HCT116 (cell line): ENCODE data around the gene CDK5R1.

ENCODE experiments used
- CBX3 ChIP-seq: IDR thresholded peaks from 2 replicates; pipeline ENCODE4 v1.6.1; 2012; ENCODE audit warnings: low read depth
- CEBPB ChIP-seq: IDR thresholded peaks from 2 replicates; pipeline ENCODE4 v1.6.1; 2012; ENCODE audit warnings: low read depth
- EZH2phosphoT487 ChIP-seq: fragments of 200-600 bp; IDR thresholded peaks from 2 replicates; pipeline ENCODE4 v1.6.1; 2018; ENCODE audit warnings: antibody characterized with exemption, borderline replicate concordance
- JUND ChIP-seq: IDR thresholded peaks from 2 replicates; pipeline ENCODE4 v1.6.1; 2012
- POLR2A ChIP-seq: IDR thresholded peaks from 2 replicates; pipeline ENCODE4 v1.7.0; 2011; ENCODE audit warnings: borderline replicate concordance; ENCODE audit not compliant: insufficient read depth, insufficient read length; ENCODE audit errors: extremely low read depth
- ZFX ChIP-seq: fragments of 450-650 bp; IDR thresholded peaks from 2 replicates; pipeline ENCODE4 v1.6.1; 2017
- ZNF274 ChIP-seq: fragments of 200-500 bp; sonication (Bioruptor generic); IDR thresholded peaks from 2 replicates; pipeline ENCODE4 v1.6.1; 2014; ENCODE audit warnings: mild to moderate bottlenecking, low read depth, low read length, inconsistent platforms
- TF ChIP-seq, protein P1 (sequence below), 3 experiments: fragments of 200-600 bp in 1 of 3; sonication (generic) in 1 of 3; IDR thresholded peaks in 2 of 3; conservative IDR thresholded peaks in 1 of 3; 2 replicates each; pipeline ENCODE4 v1.5.1; 2012 to 2017; ENCODE audit warnings: low read depth in 2 of 3, low read length in 2 of 3, antibody characterized with exemption in 1 of 3, borderline replicate concordance in 1 of 3, control low read depth in 1 of 3, mild to moderate bottlenecking in 1 of 3, mixed read lengths in 1 of 3, mixed run types in 1 of 3, moderate library complexity in 1 of 3; ENCODE audit not compliant: insufficient read depth in 1 of 3

DNA sequence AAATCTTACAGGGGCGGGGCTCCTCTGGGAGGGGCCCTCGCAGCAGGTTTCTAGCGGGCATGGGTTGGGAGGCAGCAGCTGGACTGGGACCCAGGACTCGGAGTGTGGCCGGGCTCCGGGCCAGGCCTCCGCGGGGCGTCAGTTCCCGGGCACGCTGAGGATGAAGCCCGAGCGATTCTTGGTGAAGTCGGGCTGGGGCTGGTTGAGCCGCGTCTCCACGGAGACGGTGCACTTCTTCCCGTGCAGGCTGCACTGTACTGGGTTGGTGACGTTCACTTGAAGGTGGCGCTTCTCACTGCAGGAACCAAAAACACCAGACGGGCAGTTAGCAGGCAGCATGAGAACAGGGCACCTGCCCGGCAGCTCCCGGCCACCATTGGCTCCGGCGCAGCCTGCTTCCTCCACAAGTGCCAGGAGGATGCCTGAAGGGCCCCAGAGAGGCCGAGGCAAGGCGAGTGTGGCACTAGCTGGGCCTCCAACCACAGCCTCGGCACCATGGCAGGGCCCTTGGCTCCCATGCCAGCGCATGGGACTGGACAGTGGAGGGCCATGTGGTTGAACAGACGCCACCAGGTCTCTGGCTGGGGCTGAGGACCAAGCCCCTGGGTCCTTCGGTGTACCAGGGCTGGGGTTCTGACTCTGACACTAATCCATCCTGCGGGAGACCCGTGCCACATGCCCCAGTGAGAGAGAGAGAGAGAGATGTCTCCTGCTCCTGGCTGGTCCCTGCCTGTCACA lies 8.0 kb downstream of the CDK5R1 start:
- TF ChIP-seq, protein P1, sequence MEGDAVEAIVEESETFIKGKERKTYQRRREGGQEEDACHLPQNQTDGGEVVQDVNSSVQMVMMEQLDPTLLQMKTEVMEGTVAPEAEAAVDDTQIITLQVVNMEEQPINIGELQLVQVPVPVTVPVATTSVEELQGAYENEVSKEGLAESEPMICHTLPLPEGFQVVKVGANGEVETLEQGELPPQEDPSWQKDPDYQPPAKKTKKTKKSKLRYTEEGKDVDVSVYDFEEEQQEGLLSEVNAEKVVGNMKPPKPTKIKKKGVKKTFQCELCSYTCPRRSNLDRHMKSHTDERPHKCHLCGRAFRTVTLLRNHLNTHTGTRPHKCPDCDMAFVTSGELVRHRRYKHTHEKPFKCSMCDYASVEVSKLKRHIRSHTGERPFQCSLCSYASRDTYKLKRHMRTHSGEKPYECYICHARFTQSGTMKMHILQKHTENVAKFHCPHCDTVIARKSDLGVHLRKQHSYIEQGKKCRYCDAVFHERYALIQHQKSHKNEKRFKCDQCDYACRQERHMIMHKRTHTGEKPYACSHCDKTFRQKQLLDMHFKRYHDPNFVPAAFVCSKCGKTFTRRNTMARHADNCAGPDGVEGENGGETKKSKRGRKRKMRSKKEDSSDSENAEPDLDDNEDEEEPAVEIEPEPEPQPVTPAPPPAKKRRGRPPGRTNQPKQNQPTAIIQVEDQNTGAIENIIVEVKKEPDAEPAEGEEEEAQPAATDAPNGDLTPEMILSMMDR (IDR thresholded peaks at IDR 0.05 in 2 of 3, conservative IDR thresholded peaks at IDR 0.05 in 1 of 3; ENCODE audit: borderline replicate concordance in 1 of 3, insufficient read depth in 1 of 3, low read depth in 2 of 3, low read length in 2 of 3) = no peak
- TF ChIP-seq ZFX (no peak), CEBPB (no peak), CBX3 (no peak), POLR2A (no peak), EZH2phosphoT487 (no peak), JUND (no peak), ZNF274 (no peak)
